Measurements from ENCODE around the gene TLCD5. TPM values are rescaled to one million over a fixed set of nuclear protein-coding genes. Genes with fewer than 3 reads are reported as not detected.

Gene TLCD5
- total and polyA plus RNA-seq, 2 experiments from 2014 or later: 8.7 to 9.0 TPM

DNA sequence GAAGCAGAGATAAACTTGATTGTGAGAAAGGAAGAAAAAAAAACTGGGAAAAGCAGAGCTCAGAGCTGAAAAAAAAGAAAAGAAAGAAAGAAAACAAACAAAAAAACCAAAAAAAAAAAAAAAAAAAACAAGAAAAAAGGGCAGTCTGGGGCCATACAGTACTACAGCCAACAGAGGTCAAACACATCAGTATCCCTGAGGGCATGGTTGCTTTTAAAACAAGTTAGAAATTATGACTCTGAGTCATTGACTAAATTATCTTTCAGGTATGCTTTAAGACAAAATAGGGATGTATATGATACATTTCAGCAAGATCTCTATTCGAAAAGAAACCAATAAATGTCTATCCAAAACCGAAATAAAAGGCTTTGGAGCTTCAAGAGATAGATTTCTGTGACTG lies 37.1 kb upstream of the TLCD5 start:
- Histone ChIP-seq H3K36me3 (replicated peaks; ENCODE audit: insufficient read depth, low read depth) (no peaks in the 10 kb centered on the region), H3K4me3 (no peak overlapping the region), H4K20me1 (ENCODE audit: insufficient read depth, poor library complexity, severe bottlenecking) (no peaks in the 10 kb centered on the region), H3K79me2 (no peaks in the 10 kb centered on the region), H3K27ac (no peak overlapping the region), H2AFZ (no peak overlapping the region), H3K9me3 (ENCODE audit: low read depth) (no peaks in the 10 kb centered on the region), H3K4me1 (ENCODE audit: insufficient read depth) (peaks cover 5% of the 10 kb centered on the region), H3K9me2 (replicated peaks; ENCODE audit: insufficient read depth) (no peaks in the 10 kb centered on the region), H3K27me3 (peaks cover 5% of the 10 kb centered on the region), H3K4me2 (no peak overlapping the region)
- no peak for DNase-seq (ENCODE audit: low spot score)
- TF ChIP-seq EZH2 (IDR thresholded peaks at IDR 0.05; ENCODE audit: borderline replicate concordance): no peak
- no peak for TF ChIP-seq EZH2phosphoT487 (IDR thresholded peaks at IDR 0.05; ENCODE audit: low read depth, severe bottlenecking, unreplicated experiment)
- TF ChIP-seq, protein P1, sequence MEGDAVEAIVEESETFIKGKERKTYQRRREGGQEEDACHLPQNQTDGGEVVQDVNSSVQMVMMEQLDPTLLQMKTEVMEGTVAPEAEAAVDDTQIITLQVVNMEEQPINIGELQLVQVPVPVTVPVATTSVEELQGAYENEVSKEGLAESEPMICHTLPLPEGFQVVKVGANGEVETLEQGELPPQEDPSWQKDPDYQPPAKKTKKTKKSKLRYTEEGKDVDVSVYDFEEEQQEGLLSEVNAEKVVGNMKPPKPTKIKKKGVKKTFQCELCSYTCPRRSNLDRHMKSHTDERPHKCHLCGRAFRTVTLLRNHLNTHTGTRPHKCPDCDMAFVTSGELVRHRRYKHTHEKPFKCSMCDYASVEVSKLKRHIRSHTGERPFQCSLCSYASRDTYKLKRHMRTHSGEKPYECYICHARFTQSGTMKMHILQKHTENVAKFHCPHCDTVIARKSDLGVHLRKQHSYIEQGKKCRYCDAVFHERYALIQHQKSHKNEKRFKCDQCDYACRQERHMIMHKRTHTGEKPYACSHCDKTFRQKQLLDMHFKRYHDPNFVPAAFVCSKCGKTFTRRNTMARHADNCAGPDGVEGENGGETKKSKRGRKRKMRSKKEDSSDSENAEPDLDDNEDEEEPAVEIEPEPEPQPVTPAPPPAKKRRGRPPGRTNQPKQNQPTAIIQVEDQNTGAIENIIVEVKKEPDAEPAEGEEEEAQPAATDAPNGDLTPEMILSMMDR (IDR thresholded peaks at IDR 0.05; ENCODE audit: poor library complexity): no peak
- 84% methylated on average over 2 of the region's 2 CpGs for WGBS (ENCODE audit: low lambda C conversion rate, missing lambda C conversion rate)

DNA sequence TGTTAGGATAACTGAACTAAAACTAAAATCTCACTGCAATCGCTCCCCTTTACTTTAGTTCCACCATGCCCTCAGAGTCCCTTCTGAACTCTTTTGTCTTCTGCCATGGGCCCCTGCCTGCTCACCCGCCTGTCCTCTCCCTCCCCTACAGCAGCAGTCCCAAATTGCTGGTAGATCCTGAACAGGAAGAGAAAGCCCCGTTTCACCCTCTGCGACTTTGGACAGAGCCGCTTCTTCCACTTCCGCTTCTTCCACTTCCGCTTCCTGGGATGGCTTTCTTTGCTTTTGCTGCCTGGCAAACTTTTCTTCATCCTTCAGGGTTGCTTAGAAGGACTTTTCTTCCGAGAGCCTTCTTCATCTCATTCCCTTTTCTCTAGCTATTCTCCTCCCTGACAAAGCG lies 35.7 kb upstream of the TLCD5 start:
- Histone ChIP-seq H3K36me3 (replicated peaks; ENCODE audit: insufficient read depth, low read depth) (no peaks in the 10 kb centered on the region), H3K27ac (no peak overlapping the region), H3K79me2 (no peaks in the 10 kb centered on the region), H3K9me3 (ENCODE audit: low read depth) (no peaks in the 10 kb centered on the region), H4K20me1 (ENCODE audit: insufficient read depth, poor library complexity, severe bottlenecking) (no peaks in the 10 kb centered on the region), H3K4me1 (ENCODE audit: insufficient read depth) (peaks cover 5% of the 10 kb centered on the region), H3K4me3 (no peak overlapping the region), H2AFZ (no peak overlapping the region), H3K9me2 (replicated peaks; ENCODE audit: insufficient read depth) (no peaks in the 10 kb centered on the region), H3K27me3 (peaks cover 6% of the 10 kb centered on the region), H3K4me2 (no peak overlapping the region)
- no peak for TF ChIP-seq EZH2phosphoT487 (IDR thresholded peaks at IDR 0.05; ENCODE audit: low read depth, severe bottlenecking, unreplicated experiment)
- TF ChIP-seq EZH2 (IDR thresholded peaks at IDR 0.05; ENCODE audit: borderline replicate concordance): no peak
- WGBS (ENCODE audit: low lambda C conversion rate, missing lambda C conversion rate): 90% methylated on average over 9 of the region's 9 CpGs
- no peak for DNase-seq (ENCODE audit: low spot score)

DNA sequence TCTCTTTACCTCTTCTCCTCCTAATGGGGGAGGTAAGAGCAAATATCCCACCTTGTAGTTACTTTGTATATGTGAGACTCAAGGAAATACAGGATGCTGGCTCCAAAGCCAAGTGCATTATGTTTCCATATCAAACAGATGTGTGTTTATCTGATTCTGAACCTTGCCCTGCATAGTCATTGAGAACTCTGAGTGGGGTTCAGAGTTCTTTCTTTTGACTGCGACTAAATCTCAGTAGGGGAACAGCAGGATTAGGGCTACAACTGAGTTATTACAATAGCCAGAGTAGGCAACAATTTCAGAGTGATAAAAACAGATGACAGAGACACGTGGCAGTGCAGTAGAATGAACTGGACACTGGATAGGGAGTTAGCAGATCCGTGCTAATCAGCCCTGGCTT lies 34.1 kb upstream of the TLCD5 start:
- Histone ChIP-seq H3K27ac (no peak overlapping the region), H2AFZ (no peak overlapping the region), H3K9me2 (replicated peaks; ENCODE audit: insufficient read depth) (no peaks in the 10 kb centered on the region), H3K9me3 (ENCODE audit: low read depth) (no peaks in the 10 kb centered on the region), H3K36me3 (replicated peaks; ENCODE audit: insufficient read depth, low read depth) (no peaks in the 10 kb centered on the region), H3K27me3 (peaks cover 9% of the 10 kb centered on the region), H4K20me1 (ENCODE audit: insufficient read depth, poor library complexity, severe bottlenecking) (no peaks in the 10 kb centered on the region), H3K79me2 (no peaks in the 10 kb centered on the region), H3K4me3 (no peak overlapping the region), H3K4me2 (no peak overlapping the region), H3K4me1 (ENCODE audit: insufficient read depth) (peaks cover 5% of the 10 kb centered on the region)
- TF ChIP-seq EZH2 (IDR thresholded peaks at IDR 0.05; ENCODE audit: borderline replicate concordance) (no peak), EZH2phosphoT487 (IDR thresholded peaks at IDR 0.05; ENCODE audit: low read depth, severe bottlenecking, unreplicated experiment) (no peak)
- TF ChIP-seq, protein P1 (IDR thresholded peaks at IDR 0.05; ENCODE audit: poor library complexity): no peak
- DNase-seq (ENCODE audit: low spot score): no peak
- 33% methylated on average over 3 of the region's 3 CpGs for WGBS (ENCODE audit: low lambda C conversion rate, missing lambda C conversion rate)

DNA sequence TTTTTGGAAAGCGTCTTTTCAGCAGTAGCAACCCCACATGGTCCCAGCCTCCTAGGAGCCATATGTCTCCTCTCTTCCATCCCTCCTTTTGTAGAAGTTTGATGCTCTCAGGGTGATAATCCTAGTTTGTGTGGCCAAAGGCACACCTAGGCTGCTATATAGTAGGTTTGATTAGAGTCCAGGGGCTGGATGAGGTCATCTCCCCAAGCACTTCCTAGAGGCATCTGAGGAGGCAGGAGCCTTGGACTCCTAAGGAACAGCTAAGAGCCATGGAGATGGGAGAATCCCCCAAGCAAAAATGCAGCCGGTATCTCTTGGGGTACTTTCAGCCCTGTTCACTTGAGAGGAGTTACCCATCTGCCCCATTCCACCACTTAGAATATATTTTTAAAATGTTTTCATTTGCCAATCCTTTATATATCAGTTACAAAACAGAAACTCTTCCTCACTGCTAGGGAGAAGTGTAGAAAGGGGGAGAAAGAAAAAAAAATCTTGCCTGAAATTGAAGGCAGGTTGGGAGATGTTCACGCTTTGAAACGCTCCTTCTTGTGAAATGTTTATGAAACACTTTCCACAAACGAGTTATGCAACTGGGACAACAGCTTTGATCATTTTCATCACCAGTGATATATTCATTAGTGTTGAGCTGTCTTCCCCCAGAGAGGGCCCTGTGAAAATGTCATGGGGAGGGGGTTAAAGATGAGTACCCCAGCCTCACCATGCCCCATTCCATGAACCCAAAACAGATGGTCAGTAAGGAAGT lies 31.9 kb upstream of the TLCD5 start:
- Histone ChIP-seq H3K4me3 (no peak overlapping the region), H3K4me1 (ENCODE audit: insufficient read depth) (peaks cover 5% of the 10 kb centered on the region), H2AFZ (no peak overlapping the region), H3K4me2 (no peak overlapping the region), H3K79me2 (no peaks in the 10 kb centered on the region), H3K27me3 (peaks cover 9% of the 10 kb centered on the region), H3K36me3 (replicated peaks; ENCODE audit: insufficient read depth, low read depth) (no peaks in the 10 kb centered on the region), H3K9me3 (ENCODE audit: low read depth) (no peaks in the 10 kb centered on the region), H3K9me2 (replicated peaks; ENCODE audit: insufficient read depth) (no peaks in the 10 kb centered on the region), H4K20me1 (ENCODE audit: insufficient read depth, poor library complexity, severe bottlenecking) (no peaks in the 10 kb centered on the region), H3K27ac (no peak overlapping the region)
- WGBS (ENCODE audit: low lambda C conversion rate, missing lambda C conversion rate): 68% methylated on average over 5 of the region's 5 CpGs
- TF ChIP-seq, protein P1 (IDR thresholded peaks at IDR 0.05; ENCODE audit: poor library complexity): no peak
- TF ChIP-seq EZH2 (IDR thresholded peaks at IDR 0.05; ENCODE audit: borderline replicate concordance): no peak
- no peak for TF ChIP-seq EZH2phosphoT487 (IDR thresholded peaks at IDR 0.05; ENCODE audit: low read depth, severe bottlenecking, unreplicated experiment)
- no peak for DNase-seq (ENCODE audit: low spot score)

All from hepatocyte (in vitro differentiated cells).